GM18498 (cell line): ENCODE measurements around the gene PCSK2.
"Not testable (repeated sequence)": the region's sequence is repeated elsewhere in the genome, so short reads cannot be mapped to it uniquely, and the experiment has no call there.

Experiments
- ATAC-seq: cut with Tn5 transposase; IDR thresholded peaks from one replicate; pipeline ENCODE4 v1.9.1; 2021; ENCODE audit warnings: mild to moderate bottlenecking, moderate library complexity; ENCODE audit not compliant: unreplicated experiment

Gene PCSK2, protein sequence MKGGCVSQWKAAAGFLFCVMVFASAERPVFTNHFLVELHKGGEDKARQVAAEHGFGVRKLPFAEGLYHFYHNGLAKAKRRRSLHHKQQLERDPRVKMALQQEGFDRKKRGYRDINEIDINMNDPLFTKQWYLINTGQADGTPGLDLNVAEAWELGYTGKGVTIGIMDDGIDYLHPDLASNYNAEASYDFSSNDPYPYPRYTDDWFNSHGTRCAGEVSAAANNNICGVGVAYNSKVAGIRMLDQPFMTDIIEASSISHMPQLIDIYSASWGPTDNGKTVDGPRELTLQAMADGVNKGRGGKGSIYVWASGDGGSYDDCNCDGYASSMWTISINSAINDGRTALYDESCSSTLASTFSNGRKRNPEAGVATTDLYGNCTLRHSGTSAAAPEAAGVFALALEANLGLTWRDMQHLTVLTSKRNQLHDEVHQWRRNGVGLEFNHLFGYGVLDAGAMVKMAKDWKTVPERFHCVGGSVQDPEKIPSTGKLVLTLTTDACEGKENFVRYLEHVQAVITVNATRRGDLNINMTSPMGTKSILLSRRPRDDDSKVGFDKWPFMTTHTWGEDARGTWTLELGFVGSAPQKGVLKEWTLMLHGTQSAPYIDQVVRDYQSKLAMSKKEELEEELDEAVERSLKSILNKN

DNA sequence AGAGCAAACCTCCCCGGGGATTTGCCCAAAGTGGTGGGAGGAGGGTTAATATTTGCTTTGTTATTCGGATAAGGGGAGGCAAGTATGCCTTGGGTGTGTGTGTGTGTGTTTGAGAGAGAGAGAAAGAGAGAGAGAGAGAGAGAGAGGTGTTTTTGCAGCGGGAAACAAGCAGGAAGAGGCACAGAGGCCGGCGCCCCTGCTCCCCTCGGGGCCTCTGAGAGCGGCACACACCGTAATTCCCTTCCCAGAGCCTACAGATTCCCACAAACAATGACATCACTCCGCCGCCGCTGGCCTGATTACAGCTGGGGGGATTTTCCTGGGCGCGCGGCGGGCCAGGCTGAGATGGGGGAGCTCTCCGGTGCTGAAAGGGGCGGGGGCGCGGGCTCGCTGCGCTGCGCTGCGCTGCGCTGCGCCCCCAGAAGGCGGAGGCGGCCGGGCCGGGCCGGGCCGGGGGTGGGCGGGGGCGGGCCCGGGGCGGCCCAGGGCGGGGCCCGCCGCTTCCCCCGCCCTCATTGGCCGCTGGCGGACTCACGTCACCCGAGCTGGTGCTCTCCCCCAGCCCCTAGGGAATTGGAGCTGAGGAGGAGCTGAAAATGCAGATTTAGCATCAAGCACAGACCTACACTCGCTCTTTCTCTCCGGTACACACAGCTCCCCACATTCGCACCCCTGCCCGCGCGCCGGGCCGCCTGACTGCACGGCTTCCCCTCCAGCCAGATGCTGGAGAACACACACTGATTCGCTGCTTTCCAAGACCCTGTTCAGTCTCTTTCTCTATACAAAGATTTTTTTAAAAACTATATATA lies at the start of gene PCSK2:
Gene PCSK2 (plus strand): TSS at position 631 of the 809 bp plus-strand sequence. CDS start 266 bp downstream, outside the sequence.
- no peak for ATAC-seq

DNA sequence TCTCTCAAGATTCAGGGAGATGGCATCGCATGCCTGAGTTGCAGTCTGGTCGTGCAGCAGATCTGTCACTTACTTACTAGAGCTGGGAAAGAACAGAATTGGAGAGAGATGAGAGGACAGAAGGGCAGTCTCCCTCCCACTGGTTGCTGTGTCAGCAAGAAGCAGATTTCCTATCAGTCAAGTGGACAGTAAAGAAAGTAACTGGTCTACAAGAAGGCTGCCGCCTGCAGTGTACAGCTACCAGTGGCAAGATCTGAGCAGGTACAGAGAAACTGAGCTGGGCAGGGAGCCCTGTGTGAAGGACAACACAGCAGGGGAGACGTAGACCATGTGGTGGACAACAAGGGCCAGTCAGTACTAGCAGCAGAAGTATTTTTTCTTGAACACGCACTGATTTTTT lies 49.5 kb upstream of the PCSK2 start:
- no peak for ATAC-seq

DNA sequence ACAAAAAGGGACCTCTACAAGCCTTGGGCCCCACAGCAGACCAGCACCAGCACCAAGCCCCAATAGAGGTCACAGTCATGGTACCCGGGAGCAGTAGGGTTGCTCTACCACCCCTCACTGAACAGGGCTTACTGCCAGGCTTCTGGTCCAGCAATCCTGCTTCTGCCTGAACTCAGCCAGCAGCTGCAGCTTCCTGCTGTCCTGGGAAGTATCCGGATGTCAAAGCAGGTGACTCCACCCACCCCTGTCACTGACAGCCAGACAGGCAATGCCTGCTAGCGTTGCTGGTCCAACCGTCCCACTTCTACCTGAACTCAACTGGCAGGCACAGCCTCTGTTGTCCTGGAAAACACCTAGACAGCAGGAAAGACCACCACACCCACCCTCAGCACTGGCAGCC lies 47.0 kb upstream of the PCSK2 start:
- no peak for ATAC-seq

- no peak for ATAC-seq
These were observed 36.7 kb upstream of the PCSK2 start for GRCh38 chr20:17189976-17190695.

DNA sequence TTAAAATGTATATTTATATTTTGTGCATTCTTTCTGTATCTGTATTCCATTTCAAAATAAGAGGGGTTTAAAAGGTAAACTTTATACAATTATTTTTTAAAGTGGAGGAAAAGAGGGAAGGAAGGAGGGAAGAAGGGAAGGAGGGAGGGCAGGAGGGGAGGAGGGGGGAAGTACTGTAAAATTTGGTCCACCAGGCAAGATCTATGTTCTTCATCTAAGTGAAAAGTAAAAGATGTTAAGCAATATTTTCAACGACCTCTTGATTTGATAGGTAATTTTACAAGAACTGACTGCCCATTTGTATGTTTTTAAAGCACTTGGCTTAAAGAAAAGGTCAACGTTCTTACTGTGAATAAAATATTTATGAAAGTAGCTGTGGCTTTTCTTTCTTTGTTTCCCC lies 29.8 kb upstream of the PCSK2 start:
- ATAC-seq: no peak

GRCh38 chr20:17202030-17202429 lies 24.8 kb upstream of the PCSK2 start:
- no peak for ATAC-seq

DNA sequence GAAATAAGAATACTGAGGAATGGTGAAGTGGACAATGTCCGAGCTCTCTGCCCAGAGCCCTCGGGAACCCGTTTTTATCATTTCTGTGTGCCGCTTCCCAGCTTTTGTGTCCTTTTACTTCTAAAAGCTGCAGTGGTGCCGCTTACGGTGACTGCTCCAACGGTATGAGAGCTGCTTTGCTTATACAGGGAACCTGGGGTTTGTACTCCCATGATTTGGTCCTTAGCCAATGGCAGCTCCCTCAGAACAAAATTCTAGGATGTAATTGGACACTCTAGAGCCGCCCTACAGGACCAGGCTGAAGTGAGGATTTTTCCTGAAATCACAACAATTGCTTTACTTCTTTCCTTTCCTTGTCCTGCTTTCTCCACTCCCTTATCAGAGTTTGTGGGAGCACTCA lies 24.2 kb upstream of the PCSK2 start:
- ATAC-seq: no peak

DNA sequence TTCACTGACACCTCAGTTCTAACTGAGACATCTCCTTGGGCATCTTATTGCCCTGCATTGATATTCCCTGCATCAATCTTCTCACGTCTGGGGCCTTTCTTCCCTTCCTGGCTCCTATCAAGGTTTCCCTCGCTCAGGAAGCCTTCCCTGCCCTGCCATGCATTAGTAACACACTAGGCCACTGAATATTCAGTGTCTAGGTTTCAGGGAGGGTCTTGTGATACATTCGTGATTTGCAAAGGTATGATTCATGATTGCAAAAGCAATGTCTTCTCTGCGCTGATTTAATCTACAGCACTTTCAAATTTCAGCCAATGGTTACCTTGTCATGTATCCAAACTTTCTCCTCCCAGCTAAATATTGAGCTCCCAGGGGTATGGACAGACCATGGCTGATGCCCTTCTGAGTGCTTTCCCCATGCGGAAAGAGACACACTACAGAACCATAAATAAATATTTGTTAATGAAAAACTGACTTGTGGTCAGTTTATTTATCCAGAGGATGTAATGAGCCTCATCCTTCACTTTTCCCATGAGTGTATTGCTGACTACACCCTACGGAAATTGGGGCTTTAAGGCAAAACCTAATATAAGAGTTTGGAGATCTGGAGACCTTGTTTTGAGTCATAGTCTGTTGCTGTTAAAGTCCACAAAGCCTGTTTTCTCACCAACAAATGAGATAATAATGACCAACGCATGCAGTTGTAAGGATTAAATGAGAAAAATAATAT lies 21.6 kb upstream of the PCSK2 start:
- no peak for ATAC-seq

DNA sequence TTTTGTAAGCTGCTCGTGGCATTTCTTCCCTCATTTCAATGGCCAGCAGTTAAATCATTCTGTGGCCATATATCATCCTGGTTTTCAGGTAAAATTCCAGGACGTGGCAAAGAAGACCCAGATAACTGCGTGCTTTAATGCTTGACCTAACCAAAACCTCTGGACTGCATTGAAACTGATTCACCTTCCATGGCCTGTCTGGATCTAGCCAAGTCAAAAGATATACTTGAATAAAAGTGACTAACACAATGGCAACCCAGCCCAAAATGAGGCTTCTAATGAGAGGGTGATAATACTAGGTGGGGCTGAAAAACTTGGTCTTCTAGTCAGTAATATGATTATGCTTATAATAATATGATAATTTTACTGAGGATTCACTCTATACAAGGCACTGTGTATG lies 16.5 kb upstream of the PCSK2 start:
- no peak for ATAC-seq

GRCh38 chr20:17210983-17211382 lies 15.9 kb upstream of the PCSK2 start:
- ATAC-seq: no peak

DNA sequence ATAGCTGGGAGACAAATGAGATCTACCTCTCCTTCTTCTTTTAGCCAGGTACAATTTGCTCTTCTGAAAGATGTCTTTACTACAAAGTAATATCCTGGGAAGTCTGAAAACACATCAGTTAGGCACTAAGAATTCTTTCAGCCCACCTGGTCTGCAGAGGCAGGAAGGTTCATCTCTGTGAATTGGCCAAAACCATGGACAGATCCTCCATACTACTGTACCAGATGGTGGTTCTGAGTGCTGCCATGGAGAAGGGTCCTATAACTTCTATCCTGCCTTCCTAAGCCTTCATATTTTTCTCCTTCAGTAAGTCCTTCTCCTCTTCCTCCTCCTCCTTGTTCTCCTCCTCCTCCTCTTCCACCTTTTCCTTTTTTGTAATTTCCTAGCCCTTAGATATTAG lies 11.7 kb upstream of the PCSK2 start:
- no peak for ATAC-seq

DNA sequence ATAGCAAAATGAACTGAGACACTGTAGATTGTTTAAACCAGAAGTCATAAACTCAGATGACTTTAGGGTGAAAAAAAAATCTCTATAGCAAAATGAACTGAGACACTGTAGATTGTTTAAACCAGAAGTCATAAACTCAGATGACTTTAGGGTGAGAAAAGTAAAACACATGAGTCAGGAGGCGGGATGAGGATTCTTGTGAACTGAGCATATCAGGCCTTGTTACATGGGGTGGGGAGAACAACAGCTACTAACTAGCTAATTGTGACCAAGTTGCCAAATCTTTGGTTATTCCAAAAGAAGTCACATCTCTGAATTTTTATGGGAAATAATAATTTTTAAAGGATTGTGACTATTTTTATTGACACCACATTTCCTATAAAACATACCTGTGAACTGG lies 7.0 kb upstream of the PCSK2 start:
- not testable (repeated sequence) for ATAC-seq

- ATAC-seq: no peak
These were observed 3.3 kb upstream of the PCSK2 start for GRCh38 chr20:17223553-17223952.

GRCh38 chr20:17225851-17226409 lies 910 bp upstream of the PCSK2 start:
- no peak for ATAC-seq

- ATAC-seq: no peak
These were observed 357 bp downstream of the PCSK2 start for GRCh38 chr20:17227219-17227575.

DNA sequence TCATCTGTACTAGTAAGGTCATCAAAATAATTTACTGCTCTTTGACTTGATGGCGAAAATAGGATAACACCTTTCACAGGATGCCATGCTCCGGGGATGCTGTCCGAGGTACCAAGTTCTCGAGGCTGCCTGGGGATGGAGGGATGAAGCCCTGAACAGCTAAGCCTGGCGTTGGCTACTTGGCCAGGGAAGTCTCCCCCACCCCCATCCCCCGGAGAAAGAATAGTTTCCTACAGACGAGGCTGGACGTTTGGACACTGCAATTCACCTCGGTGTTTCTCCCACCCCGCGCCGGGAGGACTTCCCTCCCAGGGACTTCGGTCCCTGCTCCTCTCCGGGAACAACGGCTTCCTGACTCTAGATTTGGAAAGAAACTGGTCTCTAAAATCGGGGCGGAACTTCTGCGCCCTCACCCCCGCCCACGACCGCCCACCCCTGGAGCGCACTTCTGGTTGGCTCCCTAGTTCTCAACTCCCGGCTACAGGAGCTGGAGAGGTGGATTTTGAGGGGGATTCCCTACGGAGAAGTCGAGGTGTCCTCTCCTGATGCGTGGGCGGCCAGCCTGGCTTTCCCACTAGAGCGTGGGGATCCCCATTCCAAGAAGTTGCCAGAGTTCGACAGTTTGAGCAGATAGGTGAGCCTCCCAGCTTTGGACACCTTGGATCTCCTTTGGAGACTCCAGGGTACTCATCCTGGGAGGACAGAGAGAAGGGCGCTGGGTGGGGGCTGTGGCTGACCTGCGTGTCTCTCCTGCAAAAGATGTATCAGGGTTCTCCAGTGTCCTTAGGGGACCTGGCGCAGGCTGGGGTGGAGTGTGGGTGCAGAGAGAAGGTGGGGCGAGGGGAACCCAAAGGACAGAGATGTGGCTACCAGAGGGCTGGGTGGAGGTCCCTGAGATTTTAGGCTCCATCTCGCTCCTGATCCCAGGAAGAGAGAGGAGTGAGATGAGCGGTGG lies 1.1 kb downstream of the PCSK2 start:
- no peak for ATAC-seq

DNA sequence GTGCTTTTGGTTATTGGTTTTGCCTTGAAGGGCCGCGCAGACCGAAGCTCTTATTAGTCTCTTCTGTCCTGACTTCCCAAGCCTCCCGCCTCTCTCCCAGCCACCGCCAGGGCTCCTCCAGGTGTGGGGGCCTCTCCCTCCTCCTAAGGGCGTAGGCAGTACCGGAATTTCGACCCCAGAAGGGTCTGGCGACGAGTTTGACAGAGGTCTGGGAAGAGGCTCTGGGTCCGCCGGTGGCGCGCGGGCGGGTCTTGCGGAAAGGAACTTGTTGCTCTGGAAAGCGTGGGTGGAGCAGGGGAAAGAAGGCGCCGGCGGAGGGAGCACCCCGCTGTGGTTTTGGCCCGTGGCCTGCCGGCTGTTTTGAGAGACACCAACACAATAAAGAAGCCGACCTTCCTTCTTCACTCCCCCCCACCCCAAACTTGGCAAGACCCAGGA lies 1.8 kb downstream of the PCSK2 start:
- ATAC-seq: no peak

DNA sequence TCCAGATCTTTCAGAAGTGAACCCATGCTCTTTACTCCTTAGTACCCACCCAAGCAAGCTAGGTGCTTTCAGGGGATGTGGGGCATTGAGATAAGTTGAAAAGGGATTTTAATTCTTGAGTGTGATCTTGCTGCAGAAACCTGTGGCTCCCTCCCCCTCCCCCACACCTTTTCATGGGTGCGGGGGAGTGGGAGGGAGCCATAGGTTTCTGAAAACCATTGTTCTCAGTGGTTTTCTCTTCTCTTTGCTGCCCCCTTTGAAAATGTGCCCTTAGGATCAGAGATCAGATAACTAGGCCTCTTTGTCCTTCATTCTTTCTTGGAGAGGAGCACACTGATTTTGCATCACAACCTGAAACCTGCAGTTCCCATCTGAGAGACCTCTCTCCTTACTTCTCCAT lies 2.4 kb downstream of the PCSK2 start:
- no peak for ATAC-seq

GRCh38 chr20:17233626-17234025 lies 6.8 kb downstream of the PCSK2 start:
- no peak for ATAC-seq
